Measurements from ENCODE around the gene SYCE1L.

The SYCE1L gene

GRCh38 chr16:77219437-77219836 lies 20.2 kb downstream of the SYCE1L start:
- no peak overlapping the region for H3K27ac ChIP-seq (ENCODE audit: low read depth in 2 of 2, low read length in 2 of 2)
- no peaks in the 10 kb centered on the region for H3K27me3 ChIP-seq (ENCODE audit: control insufficient read depth in 2 of 2, insufficient read depth in 2 of 2, low read length in 2 of 2)
- no peak overlapping the region for H3K9ac ChIP-seq (ENCODE audit: low read depth in 1 of 2, low read length in 2 of 2)
- no peaks in the 10 kb centered on the region for H3K9me3 ChIP-seq (ENCODE audit: control insufficient read depth in 2 of 2, low read length in 2 of 2)
- no peak overlapping the region for H3K4me3 ChIP-seq (ENCODE audit: low read length in 2 of 2)
- H3K4me1 ChIP-seq (ENCODE audit: control insufficient read depth in 2 of 2, insufficient read depth in 2 of 2, low read length in 2 of 2): no peaks in the 10 kb centered on the region
- no peaks in the 10 kb centered on the region for H3K36me3 ChIP-seq (ENCODE audit: control insufficient read depth in 2 of 2, insufficient read depth in 2 of 2, low read length in 2 of 2)

GRCh38 chr16:77220427-77220826 lies 21.2 kb downstream of the SYCE1L start:
- no peaks in the 10 kb centered on the region for H3K4me1 ChIP-seq (ENCODE audit: control insufficient read depth in 2 of 2, insufficient read depth in 2 of 2, low read length in 2 of 2)
- no peaks in the 10 kb centered on the region for H3K27me3 ChIP-seq (ENCODE audit: control insufficient read depth in 2 of 2, insufficient read depth in 2 of 2, low read length in 2 of 2)
- no peaks in the 10 kb centered on the region for H3K9me3 ChIP-seq (ENCODE audit: control insufficient read depth in 2 of 2, low read length in 2 of 2)
- H3K9ac ChIP-seq (ENCODE audit: low read depth in 1 of 2, low read length in 2 of 2): no peak overlapping the region
- no peaks in the 10 kb centered on the region for H3K36me3 ChIP-seq (ENCODE audit: control insufficient read depth in 2 of 2, insufficient read depth in 2 of 2, low read length in 2 of 2)
- H3K4me3 ChIP-seq (ENCODE audit: low read length in 2 of 2): no peak overlapping the region
- H3K27ac ChIP-seq (ENCODE audit: low read depth in 2 of 2, low read length in 2 of 2): no peak overlapping the region

- no peak overlapping the region for H3K9ac ChIP-seq (ENCODE audit: low read depth in 1 of 2, low read length in 2 of 2)
- no peak overlapping the region for H3K4me3 ChIP-seq (ENCODE audit: low read length in 2 of 2)
- no peaks in the 10 kb centered on the region for H3K36me3 ChIP-seq (ENCODE audit: control insufficient read depth in 2 of 2, insufficient read depth in 2 of 2, low read length in 2 of 2)
- no peak overlapping the region for H3K27ac ChIP-seq (ENCODE audit: low read depth in 2 of 2, low read length in 2 of 2)
- no peaks in the 10 kb centered on the region for H3K4me1 ChIP-seq (ENCODE audit: control insufficient read depth in 2 of 2, insufficient read depth in 2 of 2, low read length in 2 of 2)
- H3K9me3 ChIP-seq (ENCODE audit: control insufficient read depth in 2 of 2, low read length in 2 of 2): no peaks in the 10 kb centered on the region
- peaks cover 0 to 2% of the 10 kb centered on the region in 2 donors for H3K27me3 ChIP-seq (ENCODE audit: control insufficient read depth in 2 of 2, insufficient read depth in 2 of 2, low read length in 2 of 2)
These were observed 22.3 kb downstream of the SYCE1L start for GRCh38 chr16:77221482-77221881.

GRCh38 chr16:77223184-77223583 lies 24.0 kb downstream of the SYCE1L start:
- no peaks in the 10 kb centered on the region for H3K9me3 ChIP-seq (ENCODE audit: control insufficient read depth in 2 of 2, low read length in 2 of 2)
- no peak overlapping the region for H3K4me3 ChIP-seq (ENCODE audit: low read length in 2 of 2)
- H3K36me3 ChIP-seq (ENCODE audit: control insufficient read depth in 2 of 2, insufficient read depth in 2 of 2, low read length in 2 of 2): no peaks in the 10 kb centered on the region
- H3K9ac ChIP-seq (ENCODE audit: low read depth in 1 of 2, low read length in 2 of 2): no peak overlapping the region
- H3K27ac ChIP-seq (ENCODE audit: low read depth in 2 of 2, low read length in 2 of 2): no peak overlapping the region
- H3K27me3 ChIP-seq (ENCODE audit: control insufficient read depth in 2 of 2, insufficient read depth in 2 of 2, low read length in 2 of 2): peaks cover 0 to 2% of the 10 kb centered on the region in 2 donors
- no peaks in the 10 kb centered on the region for H3K4me1 ChIP-seq (ENCODE audit: control insufficient read depth in 2 of 2, insufficient read depth in 2 of 2, low read length in 2 of 2)

- Histone ChIP-seq H3K36me3 (ENCODE audit: control insufficient read depth in 2 of 2, insufficient read depth in 2 of 2, low read length in 2 of 2) (no peaks in the 10 kb centered on the region), H3K9ac (ENCODE audit: low read depth in 1 of 2, low read length in 2 of 2) (no peak overlapping the region), H3K27ac (ENCODE audit: low read depth in 2 of 2, low read length in 2 of 2) (no peak overlapping the region), H3K4me3 (ENCODE audit: low read length in 2 of 2) (no peak overlapping the region), H3K4me1 (ENCODE audit: control insufficient read depth in 2 of 2, insufficient read depth in 2 of 2, low read length in 2 of 2) (no peaks in the 10 kb centered on the region), H3K27me3 (ENCODE audit: control insufficient read depth in 2 of 2, insufficient read depth in 2 of 2, low read length in 2 of 2) (peaks cover 0 to 2% of the 10 kb centered on the region in 2 donors), H3K9me3 (ENCODE audit: control insufficient read depth in 2 of 2, low read length in 2 of 2) (no peaks in the 10 kb centered on the region)
These were observed 26.0 kb downstream of the SYCE1L start for GRCh38 chr16:77225182-77225581.

GRCh38 chr16:77227745-77228144 lies 28.5 kb downstream of the SYCE1L start:
- Histone ChIP-seq H3K36me3 (ENCODE audit: control insufficient read depth in 2 of 2, insufficient read depth in 2 of 2, low read length in 2 of 2) (no peaks in the 10 kb centered on the region), H3K4me1 (ENCODE audit: control insufficient read depth in 2 of 2, insufficient read depth in 2 of 2, low read length in 2 of 2) (no peaks in the 10 kb centered on the region), H3K9ac (ENCODE audit: low read depth in 1 of 2, low read length in 2 of 2) (no peak overlapping the region), H3K27ac (ENCODE audit: low read depth in 2 of 2, low read length in 2 of 2) (no peak overlapping the region), H3K9me3 (ENCODE audit: control insufficient read depth in 2 of 2, low read length in 2 of 2) (no peaks in the 10 kb centered on the region), H3K4me3 (ENCODE audit: low read length in 2 of 2) (no peak overlapping the region), H3K27me3 (ENCODE audit: control insufficient read depth in 2 of 2, insufficient read depth in 2 of 2, low read length in 2 of 2) (peaks cover 0 to 2% of the 10 kb centered on the region in 2 donors)

- Histone ChIP-seq H3K27me3 (ENCODE audit: control insufficient read depth in 2 of 2, insufficient read depth in 2 of 2, low read length in 2 of 2) (peaks cover 3 to 4% of the 10 kb centered on the region in 2 donors), H3K9ac (ENCODE audit: low read depth in 1 of 2, low read length in 2 of 2) (no peak overlapping the region), H3K4me3 (ENCODE audit: low read length in 2 of 2) (no peak overlapping the region), H3K27ac (ENCODE audit: low read depth in 2 of 2, low read length in 2 of 2) (no peak overlapping the region), H3K36me3 (ENCODE audit: control insufficient read depth in 2 of 2, insufficient read depth in 2 of 2, low read length in 2 of 2) (no peaks in the 10 kb centered on the region), H3K4me1 (ENCODE audit: control insufficient read depth in 2 of 2, insufficient read depth in 2 of 2, low read length in 2 of 2) (peaks cover 0 to 2% of the 10 kb centered on the region in 2 donors), H3K9me3 (ENCODE audit: control insufficient read depth in 2 of 2, low read length in 2 of 2) (no peaks in the 10 kb centered on the region)
These were observed 31.8 kb downstream of the SYCE1L start for GRCh38 chr16:77231047-77231446.

GRCh38 chr16:77233799-77234519 lies 34.8 kb downstream of the SYCE1L start:
- H3K27ac ChIP-seq (ENCODE audit: low read depth in 2 of 2, low read length in 2 of 2): no peak overlapping the region
- no peak overlapping the region for H3K4me3 ChIP-seq (ENCODE audit: low read length in 2 of 2)

GRCh38 chr16:77234611-77235010 lies 35.4 kb downstream of the SYCE1L start:
- Histone ChIP-seq H3K27ac (ENCODE audit: low read depth in 2 of 2, low read length in 2 of 2) (no peak overlapping the region), H3K27me3 (ENCODE audit: control insufficient read depth in 2 of 2, insufficient read depth in 2 of 2, low read length in 2 of 2) (peaks cover 3% of the 10 kb centered on the region in 2 donors), H3K4me3 (ENCODE audit: low read length in 2 of 2) (no peak overlapping the region), H3K9ac (ENCODE audit: low read depth in 1 of 2, low read length in 2 of 2) (no peak overlapping the region), H3K4me1 (ENCODE audit: control insufficient read depth in 2 of 2, insufficient read depth in 2 of 2, low read length in 2 of 2) (peaks cover 0 to 2% of the 10 kb centered on the region in 2 donors), H3K9me3 (ENCODE audit: control insufficient read depth in 2 of 2, low read length in 2 of 2) (no peaks in the 10 kb centered on the region), H3K36me3 (ENCODE audit: control insufficient read depth in 2 of 2, insufficient read depth in 2 of 2, low read length in 2 of 2) (no peaks in the 10 kb centered on the region)

More at GRCh38 chr16:77233799-77234519, 34.8 kb downstream of the SYCE1L start:
- Histone ChIP-seq H3K9me3 (ENCODE audit: control insufficient read depth in 2 of 2, low read length in 2 of 2) (no peaks in the 10 kb centered on the region), H3K9ac (ENCODE audit: low read depth in 1 of 2, low read length in 2 of 2) (no peak overlapping the region), H3K36me3 (ENCODE audit: control insufficient read depth in 2 of 2, insufficient read depth in 2 of 2, low read length in 2 of 2) (no peaks in the 10 kb centered on the region), H3K4me1 (ENCODE audit: control insufficient read depth in 2 of 2, insufficient read depth in 2 of 2, low read length in 2 of 2) (peaks cover 0 to 2% of the 10 kb centered on the region in 2 donors), H3K27me3 (ENCODE audit: control insufficient read depth in 2 of 2, insufficient read depth in 2 of 2, low read length in 2 of 2) (peaks cover 3% of the 10 kb centered on the region in 2 donors)

- Histone ChIP-seq H3K27ac (ENCODE audit: low read depth in 2 of 2, low read length in 2 of 2) (no peak overlapping the region), H3K27me3 (ENCODE audit: control insufficient read depth in 2 of 2, insufficient read depth in 2 of 2, low read length in 2 of 2) (peaks cover 3% of the 10 kb centered on the region in 2 donors), H3K4me3 (ENCODE audit: low read length in 2 of 2) (peak overlapping the region in 1 of 2 donors; percentile 59), H3K9ac (ENCODE audit: low read depth in 1 of 2, low read length in 2 of 2) (no peak overlapping the region), H3K36me3 (ENCODE audit: control insufficient read depth in 2 of 2, insufficient read depth in 2 of 2, low read length in 2 of 2) (no peaks in the 10 kb centered on the region), H3K9me3 (ENCODE audit: control insufficient read depth in 2 of 2, low read length in 2 of 2) (no peaks in the 10 kb centered on the region), H3K4me1 (ENCODE audit: control insufficient read depth in 2 of 2, insufficient read depth in 2 of 2, low read length in 2 of 2) (peaks cover 0 to 2% of the 10 kb centered on the region in 2 donors)
These were observed 36.9 kb downstream of the SYCE1L start for GRCh38 chr16:77236063-77236511.
